A673 (cell line): ENCODE results near the gene SUMO2. TPM values are rescaled to one million over a fixed set of nuclear protein-coding genes. Genes with fewer than 3 reads are reported as not detected.
"Not testable (repeated sequence)": the region's sequence is repeated elsewhere in the genome, so short reads cannot be mapped to it uniquely, and the experiment has no call there.

Source experiments
- BruUV-seq: library from RNA; stranded (reverse); fragments of 400-500 nt; replicated peaks from 2 replicates; lab custom pipeline; 2021; lab: Mats Ljungman, UMichigan
- CTCF ChIA-PET: fragments of 300-600 bp; sonication (Branson Sonifier 250); formaldehyde crosslinking; loops from one replicate; lab custom pipeline; 2022; ENCODE audit warnings: antibody characterized with exemption; lab: Charles Lee
- POLR2A ChIA-PET: fragments of 300-600 bp; sonication (Branson Sonifier 250); formaldehyde crosslinking; loops from one replicate; lab custom pipeline; 2022; ENCODE audit warnings: antibody characterized with exemption; ENCODE audit not compliant: low non-redundant PET; lab: Charles Lee
- DNase-seq: peaks from one replicate; pipeline ENCODE4 v3.0.0-alpha.2; 2015; ENCODE audit warnings: low spot score
- H3K27ac ChIP-seq: fragments of 200-600 bp; sonication (generic); 2 replicates; pipeline ENCODE4 v1.5.1; 2016; ENCODE audit warnings: mixed run types, low read depth, mild to moderate bottlenecking, mixed read lengths, antibody characterized with exemption, low read length; ENCODE audit not compliant: poor library complexity, severe bottlenecking
- H3K27me3 ChIP-seq: fragments of 200-600 bp; sonication (generic); replicated peaks from 2 replicates; pipeline ENCODE4 v1.6.1; 2017; ENCODE audit warnings: mixed run types, low read depth, mild to moderate bottlenecking, mixed read lengths, antibody characterized with exemption, low read length; ENCODE audit not compliant: insufficient read depth, poor library complexity
- H3K36me3 ChIP-seq: fragments of 200-600 bp; sonication (generic); 2 replicates; pipeline ENCODE4 v1.6.1; 2016; ENCODE audit warnings: mixed run types, mild to moderate bottlenecking, mixed read lengths, antibody characterized with exemption, low read length; ENCODE audit not compliant: insufficient read depth, poor library complexity, severe bottlenecking
- H3K4me1 ChIP-seq: fragments of 200-600 bp; sonication (generic); 2 replicates; pipeline ENCODE4 v1.6.1; 2017; ENCODE audit warnings: mixed run types, mild to moderate bottlenecking, mixed read lengths, antibody characterized with exemption, low read length; ENCODE audit not compliant: insufficient read depth, poor library complexity, severe bottlenecking
- H3K4me3 ChIP-seq: fragments of 200-600 bp; sonication (generic); 2 replicates; pipeline ENCODE4 v1.5.1; 2016; ENCODE audit warnings: low read depth, mixed run types, mild to moderate bottlenecking, mixed read lengths, low read length; ENCODE audit not compliant: poor library complexity, severe bottlenecking
- H3K9me3 ChIP-seq: fragments of 200-600 bp; sonication (generic); 2 replicates; pipeline ENCODE4 v1.6.1; 2016; ENCODE audit warnings: mixed run types, low read depth, mild to moderate bottlenecking, mixed read lengths, antibody characterized with exemption, low read length; ENCODE audit not compliant: poor library complexity, severe bottlenecking
- EZH2 ChIP-seq: fragments of 200-600 bp; sonication (generic); IDR thresholded peaks from 2 replicates; pipeline ENCODE4 v1.6.1; 2017; ENCODE audit warnings: borderline replicate concordance, low read depth, mild to moderate bottlenecking, mixed read lengths, antibody characterized with exemption, low read length; ENCODE audit not compliant: poor library complexity, severe bottlenecking
- intact Hi-C: fragments of 100-400 bp; cut with micrococcal nuclease; formaldehyde crosslinking; loops from one replicate; pipeline ENCODE4 v1.10.0; 2022; ENCODE audit not compliant: unreplicated experiment
- total RNA-seq: library from RNA; stranded (reverse); gene quantifications from 2 replicates; pipeline ENCODE4 v1.2.3, GENCODE V29; 2021
- TF ChIP-seq, protein P1 (sequence below): fragments of 300-800, 200-600 bp; sonication (generic); conservative IDR thresholded peaks from 2 replicates; pipeline ENCODE4 v1.5.1; 2017; ENCODE audit warnings: low read depth, mild to moderate bottlenecking, antibody characterized with exemption, low read length, moderate library complexity, mixed read lengths

The SUMO2 gene
- total RNA-seq, 1 experiment from 2014 or later = 703 TPM

DNA sequence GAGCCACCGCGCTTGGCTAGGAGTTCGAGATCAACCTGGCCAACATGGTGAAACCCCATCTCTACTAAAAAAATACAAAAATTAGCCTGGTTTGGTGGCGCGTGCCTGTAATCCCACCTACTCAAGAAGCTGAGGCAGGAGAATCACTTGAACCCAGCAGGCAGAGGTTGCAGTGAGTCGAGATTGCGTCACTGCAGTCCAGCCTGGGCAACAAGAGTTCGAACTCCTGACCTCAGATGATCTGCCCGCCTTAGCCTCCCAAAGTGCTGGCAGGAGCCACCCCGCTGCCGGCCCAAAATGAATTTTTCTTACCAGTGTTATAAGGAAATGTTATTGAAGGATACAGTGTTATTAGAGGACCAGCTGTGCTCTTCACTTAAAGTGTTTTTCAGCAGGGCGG lies 25.0 kb upstream of the SUMO2 start:
- peaks cover 4% of the 10 kb centered on the region for H3K4me1 ChIP-seq
- H3K9me3 ChIP-seq = no peaks in the 10 kb centered on the region
- no peaks in the 10 kb centered on the region for H3K27me3 ChIP-seq
- intact Hi-C loops = loop anchor here (10.0 kb wide), 1 partner anchor 173 kb away; no protein-coding TSS in a partner anchor
- H3K27ac ChIP-seq = no peak overlapping the region
- no peak for DNase-seq
- no TSS peak for BruUV-seq
- no peak overlapping the region for H3K4me3 ChIP-seq
- ChIA-PET CTCF (no interaction called here), POLR2A (no interaction called here)
- H3K36me3 ChIP-seq = peaks cover 41% of the 10 kb centered on the region
- TF ChIP-seq, protein P1, sequence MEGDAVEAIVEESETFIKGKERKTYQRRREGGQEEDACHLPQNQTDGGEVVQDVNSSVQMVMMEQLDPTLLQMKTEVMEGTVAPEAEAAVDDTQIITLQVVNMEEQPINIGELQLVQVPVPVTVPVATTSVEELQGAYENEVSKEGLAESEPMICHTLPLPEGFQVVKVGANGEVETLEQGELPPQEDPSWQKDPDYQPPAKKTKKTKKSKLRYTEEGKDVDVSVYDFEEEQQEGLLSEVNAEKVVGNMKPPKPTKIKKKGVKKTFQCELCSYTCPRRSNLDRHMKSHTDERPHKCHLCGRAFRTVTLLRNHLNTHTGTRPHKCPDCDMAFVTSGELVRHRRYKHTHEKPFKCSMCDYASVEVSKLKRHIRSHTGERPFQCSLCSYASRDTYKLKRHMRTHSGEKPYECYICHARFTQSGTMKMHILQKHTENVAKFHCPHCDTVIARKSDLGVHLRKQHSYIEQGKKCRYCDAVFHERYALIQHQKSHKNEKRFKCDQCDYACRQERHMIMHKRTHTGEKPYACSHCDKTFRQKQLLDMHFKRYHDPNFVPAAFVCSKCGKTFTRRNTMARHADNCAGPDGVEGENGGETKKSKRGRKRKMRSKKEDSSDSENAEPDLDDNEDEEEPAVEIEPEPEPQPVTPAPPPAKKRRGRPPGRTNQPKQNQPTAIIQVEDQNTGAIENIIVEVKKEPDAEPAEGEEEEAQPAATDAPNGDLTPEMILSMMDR = no peak
- TF ChIP-seq EZH2 = no peak

DNA sequence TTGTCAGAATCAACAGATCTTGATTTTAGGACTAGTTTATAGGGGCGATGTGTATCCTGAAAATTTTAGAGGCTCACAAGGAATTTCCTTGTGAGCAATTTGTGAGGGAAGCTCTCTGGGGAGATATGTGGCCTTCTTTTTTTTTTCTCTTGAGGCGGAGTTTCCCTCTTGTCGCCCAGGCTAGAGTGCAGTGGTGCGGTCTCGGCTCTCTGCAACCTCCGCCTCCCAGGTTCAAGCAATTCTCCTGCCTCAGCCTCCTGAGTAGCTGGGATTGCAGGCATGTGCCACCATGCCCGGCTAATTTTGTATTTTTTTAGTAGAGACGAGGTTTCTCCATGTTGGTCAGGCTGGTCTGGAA lies 24.3 kb upstream of the SUMO2 start:
- BruUV-seq, POLR2A ChIA-PET, H3K9me3 ChIP-seq, H3K27me3 ChIP-seq, H3K4me1 ChIP-seq, DNase-seq, H3K27ac ChIP-seq: not testable (repeated sequence)
- peaks cover 34% of the 10 kb centered on the region for H3K36me3 ChIP-seq
- CTCF ChIA-PET = interaction anchor here (0.6 kb wide), 1 partner anchor 237 kb away, joined by 3 read pairs; no protein-coding TSS in a partner anchor
- H3K4me3 ChIP-seq = peak overlapping the region; percentile 76
- intact Hi-C loops = loop anchor here (10.0 kb wide), 1 partner anchor 172 kb away; no protein-coding TSS in a partner anchor

DNA sequence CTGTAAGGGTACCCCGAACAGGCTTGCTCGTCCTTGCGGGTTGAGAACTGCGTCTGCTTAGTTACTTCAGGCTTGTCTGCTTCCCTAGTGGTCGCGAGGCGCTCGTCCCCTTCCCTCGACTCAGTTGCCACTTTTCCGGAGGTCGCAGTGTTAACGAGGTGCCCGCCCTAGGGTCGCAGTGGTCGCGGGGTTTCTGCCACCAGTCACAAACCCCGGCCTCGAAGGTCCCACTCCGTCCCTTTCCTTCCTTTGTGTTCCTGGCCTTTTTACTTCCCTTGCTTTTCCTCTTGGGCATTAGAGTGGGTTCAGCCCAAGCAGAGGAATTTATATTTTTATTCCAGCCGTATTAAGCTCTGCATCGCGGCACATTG lies 23.0 kb upstream of the SUMO2 start:
- TSS peak; percentile 74 for BruUV-seq
- Histone ChIP-seq H3K4me3 (peak overlapping the region; percentile 76), H3K9me3 (no peaks in the 10 kb centered on the region), H3K27ac (peak overlapping the region; percentile 100), H3K36me3 (peaks cover 23% of the 10 kb centered on the region), H3K4me1 (peaks cover 4% of the 10 kb centered on the region), H3K27me3 (no peaks in the 10 kb centered on the region)
- TF ChIP-seq, protein P1 = no peak
- no peak for TF ChIP-seq EZH2
- CTCF ChIA-PET = interaction anchor here (1.3 kb wide), 1 partner anchor 65 kb away, joined by 5 read pairs; the partner anchor contains the start of gene MIF4GD
- DNase-seq = no peak
- POLR2A ChIA-PET = no interaction called here
- intact Hi-C loops = loop anchor here (2.0 to 10.0 kb wide), 2 partner anchors 91 to 171 kb away; no protein-coding TSS in a partner anchor
